Prostate gland (tissue), 2 donors: ENCODE measurements around the gene MPPED1. TPM values are rescaled to one million over a fixed set of nuclear protein-coding genes. Genes with fewer than 3 reads are reported as not detected.

Experiments used
- DNase-seq: peaks from one replicate; pipeline ENCODE4 v3.0.0-alpha.2; 2019; ENCODE audit warnings: low spot score
- H3K27ac ChIP-seq, 2 donors: fragments of 200-600 bp; sonication (generic); 2 replicates each; pipeline ENCODE4 v1.5.1; 2017 to 2019
- H3K27me3 ChIP-seq: fragments of 200-600 bp; sonication (generic); replicated peaks from 2 replicates; pipeline ENCODE4 v1.5.1; 2019; ENCODE audit not compliant: insufficient read depth
- H3K36me3 ChIP-seq, 2 donors: fragments of 200-600 bp; sonication (generic); 1 replicate in 1 of 2; 2 replicates in 1 of 2; pipeline versions ENCODE4 v1.5.1 to v1.8.1; 2017 to 2019
- H3K4me1 ChIP-seq: fragments of 200-600 bp; sonication (generic); replicated peaks from 2 replicates; pipeline ENCODE4 v1.5.1; 2019
- H3K4me3 ChIP-seq, 2 donors: fragments of 200-600 bp; sonication (generic); 2 replicates each; pipeline ENCODE4 v1.5.1; 2017 to 2019
- H3K9me3 ChIP-seq: fragments of 200-600 bp; sonication (generic); 2 replicates; pipeline ENCODE4 v1.5.1; 2017
- CTCF ChIP-seq, 4 experiments: fragments of 200-600 bp in 2 of 4; fragments of 450-650 bp in 2 of 4; sonication (generic) in 2 of 4; IDR thresholded peaks; 1 replicate in 3 of 4; 2 replicates in 1 of 4; pipeline ENCODE4 v1.5.1; 2016 to 2019; ENCODE audit warnings: antibody characterized with exemption in 4 of 4, mild to moderate bottlenecking in 2 of 4, moderate library complexity in 2 of 4
- POLR2A ChIP-seq: fragments of 450-650 bp; IDR thresholded peaks from one replicate; pipeline ENCODE4 v1.6.1; 2016; ENCODE audit warnings: antibody characterized with exemption, mild to moderate bottlenecking
- POLR2AphosphoS5 ChIP-seq: sonication (generic); formaldehyde crosslinking; IDR thresholded peaks from one replicate; pipeline ENCODE4 v1.6.1; 2017; ENCODE audit warnings: antibody characterized with exemption
- WGBS: methylation state at CpG from one replicate; pipeline ENCODE4 v1.1.5; 2018; 5-methylcytosine and 5-hydroxymethylcytosine counted together
- intact Hi-C: fragments of 100-400 bp; cut with DNase I; formaldehyde crosslinking; loops from one replicate; pipeline ENCODE4 v1.14.2; 2022
- total RNA-seq, 2 donors: library from RNA; depleted of rRNA; stranded (reverse); fragments of >200 nt; gene quantifications; one replicate each; pipeline ENCODE4 v1.1.0, GENCODE V29; 2016

Gene MPPED1
- total RNA-seq, 2 donors from 2014 or later, result 0.77 to 6.4 TPM

- H3K27me3 ChIP-seq, result no peaks in the 10 kb centered on the region
- intact Hi-C loops, result no loop called here
- no peaks in the 10 kb centered on the region for H3K9me3 ChIP-seq
- WGBS, result 56% methylated on average over 8 of the region's 8 CpGs
- H3K27ac ChIP-seq, result no peak overlapping the region
- no peaks in the 10 kb centered on the region for H3K4me1 ChIP-seq
- no peak for TF ChIP-seq POLR2A
- no peak for TF ChIP-seq CTCF (IDR thresholded peaks at IDR 0.05)
- TF ChIP-seq POLR2AphosphoS5, result no peak
- no peaks in the 10 kb centered on the region for H3K36me3 ChIP-seq
- no peak for DNase-seq
- no peak overlapping the region for H3K4me3 ChIP-seq
These were observed 33.7 kb upstream of the MPPED1 start for GRCh38 chr22:43377896-43378704.

DNA sequence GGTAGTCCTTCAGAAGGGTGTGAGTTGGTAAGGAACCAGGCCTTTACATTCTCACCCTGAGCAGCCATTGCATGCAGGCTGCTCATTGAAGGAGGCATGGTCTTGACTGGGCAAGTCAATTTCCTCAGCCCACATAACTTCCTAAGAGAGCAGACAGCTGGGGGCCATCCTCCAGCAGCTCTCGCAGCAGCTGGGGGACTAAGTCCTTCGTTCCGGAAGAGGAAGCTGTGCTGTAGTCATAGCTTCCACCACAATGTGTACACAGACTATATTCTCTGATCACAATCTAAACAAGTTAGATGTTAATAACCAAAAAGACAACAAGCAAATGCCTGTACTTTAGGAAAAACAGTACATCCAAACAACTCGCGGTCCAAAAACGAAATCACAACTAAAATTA lies 30.1 kb upstream of the MPPED1 start:
- Histone ChIP-seq H3K27ac (no peak overlapping the region), H3K27me3 (no peaks in the 10 kb centered on the region), H3K9me3 (no peaks in the 10 kb centered on the region), H3K4me1 (no peaks in the 10 kb centered on the region), H3K4me3 (no peak overlapping the region), H3K36me3 (no peaks in the 10 kb centered on the region)
- WGBS, result 75% methylated on average over 6 of the region's 6 CpGs
- no peak for TF ChIP-seq CTCF (IDR thresholded peaks at IDR 0.05)
- TF ChIP-seq POLR2AphosphoS5, result no peak
- no peak for DNase-seq
- intact Hi-C loops, result loop anchor here (5.0 to 10.0 kb wide), 2 partner anchors 109 to 503 kb away; no protein-coding TSS in a partner anchor

DNA sequence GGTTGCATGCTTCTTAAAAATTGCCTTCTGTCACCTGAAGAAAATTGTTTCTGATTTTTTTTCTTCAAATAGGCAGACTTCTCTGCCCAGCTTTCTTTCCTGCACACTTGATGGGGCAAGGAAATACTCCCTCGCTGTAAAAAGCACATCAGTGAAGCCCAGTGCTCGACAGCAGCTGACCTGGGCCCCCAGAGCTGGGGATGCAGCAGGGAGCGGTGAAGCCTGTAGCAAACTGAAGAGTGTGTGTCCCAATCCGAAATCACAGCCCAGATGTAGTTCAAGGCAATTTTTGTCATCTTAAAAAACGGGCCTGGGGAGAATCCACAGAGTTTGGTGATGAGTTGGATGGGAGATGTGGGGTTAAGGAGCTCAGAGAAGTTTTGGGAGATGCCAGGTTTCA lies 27.0 kb upstream of the MPPED1 start:
- Histone ChIP-seq H3K9me3 (no peaks in the 10 kb centered on the region), H3K36me3 (no peaks in the 10 kb centered on the region), H3K27ac (no peak overlapping the region), H3K4me1 (no peaks in the 10 kb centered on the region), H3K4me3 (no peak overlapping the region), H3K27me3 (no peaks in the 10 kb centered on the region)
- no peak for DNase-seq
- intact Hi-C loops, result loop anchor here (5.0 to 10.0 kb wide), 4 partner anchors 113 to 1242 kb away; no protein-coding TSS in a partner anchor
- TF ChIP-seq CTCF (IDR thresholded peaks at IDR 0.05) (no peak), POLR2AphosphoS5 (no peak), POLR2A (no peak)
- 59% methylated on average over 5 of the region's 5 CpGs for WGBS

GRCh38 chr22:43385770-43386641 lies 25.8 kb upstream of the MPPED1 start:
- TF ChIP-seq POLR2A, result no peak
- peak; percentile 72 to 92 (median 82) for TF ChIP-seq CTCF (IDR thresholded peaks at IDR 0.05)
- peak; percentile 33 for TF ChIP-seq POLR2AphosphoS5
- WGBS, result 8% methylated on average over 19 of the region's 20 CpGs
- peak; percentile 66 for DNase-seq
- H3K27ac ChIP-seq, result no peak overlapping the region
- H3K36me3 ChIP-seq, result no peaks in the 10 kb centered on the region
- H3K4me3 ChIP-seq, result no peak overlapping the region
- H3K9me3 ChIP-seq, result no peaks in the 10 kb centered on the region
- intact Hi-C loops, result loop anchor here (5.0 to 10.0 kb wide), 3 partner anchors 154 to 1241 kb away; no protein-coding TSS in a partner anchor
- no peaks in the 10 kb centered on the region for H3K4me1 ChIP-seq
- H3K27me3 ChIP-seq, result no peaks in the 10 kb centered on the region
